SU-DHL-6 (cell line): ENCODE measurements around the gene CDCA3.

Experiments used
- H2AFZ ChIP-seq: fragments of 200-600 bp; sonication (generic); 2 replicates; pipeline ENCODE4 v1.6.1; 2014; ENCODE audit warnings: low read depth, mild to moderate bottlenecking, moderate library complexity, mixed read lengths, antibody characterized with exemption, low read length; ENCODE audit not compliant: severe bottlenecking
- H3F3A ChIP-seq: fragments of 200-600 bp; shearing (Covaris generic); 2 replicates; pipeline ENCODE4 v1.6.0; 2016; ENCODE audit warnings: antibody characterized with exemption, mild to moderate bottlenecking; ENCODE audit not compliant: insufficient read depth
- H3K27ac ChIP-seq: fragments of 200-600 bp; sonication (generic); 2 replicates; pipeline ENCODE4 v1.5.1; 2016; ENCODE audit warnings: low read depth, mild to moderate bottlenecking, low read length, moderate library complexity, mixed read lengths
- H3K27me3 ChIP-seq: fragments of 200-600 bp; sonication (generic), shearing (Covaris generic); 2 replicates; pipeline ENCODE4 v1.6.0; 2014; ENCODE audit warnings: mild to moderate bottlenecking, low read length
- H3K36me3 ChIP-seq: fragments of 200-600 bp; sonication (generic); 2 replicates; pipeline ENCODE4 v1.6.1; 2014; ENCODE audit warnings: mild to moderate bottlenecking, low read length, mixed read lengths
- H3K4me2 ChIP-seq: fragments of 300-600, 200-600 bp; shearing (Covaris generic), sonication (generic); 2 replicates; pipeline ENCODE4 v1.6.0; 2014; ENCODE audit warnings: low read length, low read depth, mild to moderate bottlenecking; ENCODE audit not compliant: poor library complexity, severe bottlenecking
- H3K4me3 ChIP-seq: fragments of 200-600 bp; sonication (generic); 2 replicates; pipeline ENCODE4 v1.5.1; 2014; ENCODE audit warnings: antibody characterized with exemption, low read length, mild to moderate bottlenecking, mixed read lengths; ENCODE audit not compliant: insufficient read depth, poor library complexity, severe bottlenecking
- H3K79me2 ChIP-seq: fragments of 200-600 bp; sonication (generic); 2 replicates; pipeline ENCODE4 v1.6.1; 2014; ENCODE audit warnings: mild to moderate bottlenecking, low read length, moderate library complexity; ENCODE audit not compliant: insufficient read depth
- H3K9ac ChIP-seq: fragments of 200-600 bp; sonication (generic); 2 replicates; pipeline ENCODE4 v1.7.0; 2014; ENCODE audit warnings: mild to moderate bottlenecking, low read length
- H3K9me2 ChIP-seq: fragments of 200-600 bp; sonication (generic); replicated peaks from 2 replicates; pipeline ENCODE4 v1.6.1; 2014; ENCODE audit warnings: low read length; ENCODE audit not compliant: insufficient read depth
- H3K9me3 ChIP-seq: fragments of 200-600 bp; sonication (generic); 2 replicates; pipeline ENCODE4 v1.6.1; 2014; ENCODE audit warnings: low read length, mixed read lengths; ENCODE audit not compliant: insufficient read depth
- H4K20me1 ChIP-seq: fragments of 200-600 bp; sonication (generic); 2 replicates; pipeline ENCODE4 v1.6.1; 2014; ENCODE audit warnings: low read depth, mild to moderate bottlenecking, antibody characterized with exemption, low read length, moderate library complexity, mixed read lengths
- EZH2phosphoT487 ChIP-seq: fragments of 200-600 bp; sonication (generic), shearing (Covaris generic); conservative IDR thresholded peaks from 2 replicates; pipeline ENCODE4 v1.6.1; 2018; ENCODE audit warnings: mild to moderate bottlenecking, antibody characterized with exemption, low read length, moderate library complexity, mixed read lengths
- TF ChIP-seq, protein P1 (sequence below): fragments of 200-600 bp; sonication (generic); IDR thresholded peaks from one replicate; pipeline ENCODE4 v1.5.1; 2017; ENCODE audit warnings: antibody characterized with exemption, mild to moderate bottlenecking, low read length, moderate library complexity; ENCODE audit not compliant: insufficient read depth, poor library complexity, severe bottlenecking

The CDCA3 gene

DNA sequence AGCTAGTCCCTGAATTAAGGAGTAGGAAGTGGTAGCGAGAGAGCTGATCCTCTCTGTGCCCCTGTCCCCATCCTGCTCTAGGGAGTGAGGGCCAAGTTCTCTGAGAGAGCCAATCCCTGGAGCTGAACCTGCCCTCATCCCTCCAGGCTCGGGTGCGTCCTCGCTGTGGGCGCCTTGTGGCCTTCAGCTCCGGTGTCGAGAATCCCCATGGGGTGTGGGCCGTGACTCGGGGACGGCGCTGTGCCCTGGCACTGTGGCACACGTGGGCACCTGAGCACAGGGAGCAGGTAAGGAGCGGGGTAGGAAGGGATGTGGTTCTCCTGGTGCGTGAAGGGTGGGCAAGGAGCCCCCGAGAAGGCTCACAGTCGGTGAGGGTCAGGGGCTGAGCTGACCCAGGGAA lies 12.2 kb downstream of the CDCA3 start:
- H3K9me2 ChIP-seq = no peaks in the 10 kb centered on the region
- TF ChIP-seq EZH2phosphoT487 = no peak
- no peaks in the 10 kb centered on the region for H3K9me3 ChIP-seq
- no peaks in the 10 kb centered on the region for H3K36me3 ChIP-seq
- no peaks in the 10 kb centered on the region for H3K79me2 ChIP-seq
- no peaks in the 10 kb centered on the region for H3K27me3 ChIP-seq
- no peak overlapping the region for H2AFZ ChIP-seq
- no peaks in the 10 kb centered on the region for H3F3A ChIP-seq
- no peaks in the 10 kb centered on the region for H4K20me1 ChIP-seq
- H3K4me3 ChIP-seq = no peak overlapping the region
- H3K27ac ChIP-seq = no peak overlapping the region
- no peak overlapping the region for H3K9ac ChIP-seq
- H3K4me2 ChIP-seq = no peak overlapping the region

DNA sequence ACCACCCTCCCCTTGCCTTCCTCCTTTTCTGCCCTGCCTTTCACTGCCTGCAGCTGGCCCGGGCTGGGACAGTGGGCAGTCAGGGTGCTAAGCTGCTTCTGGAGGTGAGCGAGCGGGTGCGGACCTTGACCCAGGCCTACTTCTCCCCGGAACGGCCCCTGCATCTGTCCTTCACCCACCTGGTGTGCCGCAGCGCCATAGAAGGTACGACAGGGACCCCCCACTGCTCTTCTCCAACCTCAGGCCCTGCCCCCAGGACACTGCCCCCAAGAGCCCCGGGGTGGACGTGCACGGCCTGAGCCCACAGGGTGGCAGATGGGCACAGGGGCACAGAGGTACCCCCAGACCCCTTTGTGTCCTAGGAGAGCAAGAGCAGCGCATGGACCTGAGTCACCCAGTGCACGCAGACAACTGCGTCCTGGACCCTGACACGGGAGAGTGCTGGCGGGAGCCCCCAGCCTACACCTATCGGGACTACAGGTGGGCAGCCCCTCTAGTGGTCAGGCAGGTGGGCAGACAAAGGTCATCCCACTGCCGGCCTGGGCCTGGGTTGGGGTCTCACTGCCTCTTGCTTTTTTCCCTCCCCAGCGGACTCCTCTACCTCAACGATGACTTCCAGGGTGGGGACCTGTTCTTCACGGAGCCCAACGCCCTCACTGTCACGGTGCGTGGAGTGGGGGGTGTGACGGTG lies 13.6 kb downstream of the CDCA3 start:
- H4K20me1 ChIP-seq = no peaks in the 10 kb centered on the region
- H3K9me2 ChIP-seq = no peaks in the 10 kb centered on the region
- H3K4me3 ChIP-seq = no peak overlapping the region
- no peaks in the 10 kb centered on the region for H3K36me3 ChIP-seq
- no peak overlapping the region for H2AFZ ChIP-seq
- H3K27me3 ChIP-seq = no peaks in the 10 kb centered on the region
- no peaks in the 10 kb centered on the region for H3K79me2 ChIP-seq
- H3K9ac ChIP-seq = no peak overlapping the region
- H3K9me3 ChIP-seq = no peaks in the 10 kb centered on the region
- no peak overlapping the region for H3K27ac ChIP-seq
- TF ChIP-seq, protein P1, sequence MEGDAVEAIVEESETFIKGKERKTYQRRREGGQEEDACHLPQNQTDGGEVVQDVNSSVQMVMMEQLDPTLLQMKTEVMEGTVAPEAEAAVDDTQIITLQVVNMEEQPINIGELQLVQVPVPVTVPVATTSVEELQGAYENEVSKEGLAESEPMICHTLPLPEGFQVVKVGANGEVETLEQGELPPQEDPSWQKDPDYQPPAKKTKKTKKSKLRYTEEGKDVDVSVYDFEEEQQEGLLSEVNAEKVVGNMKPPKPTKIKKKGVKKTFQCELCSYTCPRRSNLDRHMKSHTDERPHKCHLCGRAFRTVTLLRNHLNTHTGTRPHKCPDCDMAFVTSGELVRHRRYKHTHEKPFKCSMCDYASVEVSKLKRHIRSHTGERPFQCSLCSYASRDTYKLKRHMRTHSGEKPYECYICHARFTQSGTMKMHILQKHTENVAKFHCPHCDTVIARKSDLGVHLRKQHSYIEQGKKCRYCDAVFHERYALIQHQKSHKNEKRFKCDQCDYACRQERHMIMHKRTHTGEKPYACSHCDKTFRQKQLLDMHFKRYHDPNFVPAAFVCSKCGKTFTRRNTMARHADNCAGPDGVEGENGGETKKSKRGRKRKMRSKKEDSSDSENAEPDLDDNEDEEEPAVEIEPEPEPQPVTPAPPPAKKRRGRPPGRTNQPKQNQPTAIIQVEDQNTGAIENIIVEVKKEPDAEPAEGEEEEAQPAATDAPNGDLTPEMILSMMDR = no peak
- TF ChIP-seq EZH2phosphoT487 = no peak
- H3K4me2 ChIP-seq = no peak overlapping the region
- H3F3A ChIP-seq = no peaks in the 10 kb centered on the region

DNA sequence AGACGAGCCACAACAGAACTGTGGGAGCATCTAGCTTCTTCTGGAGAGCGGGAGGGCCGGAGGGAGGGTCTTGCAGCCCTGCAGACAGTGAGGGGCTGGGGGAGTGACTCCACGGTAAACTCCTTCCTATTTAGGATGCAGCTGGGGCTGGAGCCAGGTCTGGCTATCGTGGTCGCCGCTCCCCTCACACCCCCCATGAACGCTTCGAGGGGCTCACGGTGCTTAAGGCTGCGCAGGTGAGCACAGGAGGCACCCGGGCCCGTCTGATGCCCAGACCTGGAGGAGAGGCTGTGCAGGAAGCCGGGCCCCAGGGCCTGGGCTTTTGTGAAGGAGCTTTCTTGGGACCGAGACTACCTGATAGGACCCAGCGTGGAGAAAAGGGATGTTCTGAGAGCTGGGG lies 14.2 kb downstream of the CDCA3 start:
- Histone ChIP-seq H3F3A (no peaks in the 10 kb centered on the region), H3K27ac (no peak overlapping the region), H3K9me3 (no peaks in the 10 kb centered on the region), H3K9me2 (no peaks in the 10 kb centered on the region), H4K20me1 (no peaks in the 10 kb centered on the region), H3K36me3 (no peaks in the 10 kb centered on the region), H3K9ac (no peak overlapping the region), H3K27me3 (no peaks in the 10 kb centered on the region), H3K4me2 (no peak overlapping the region), H3K4me3 (no peak overlapping the region), H3K79me2 (no peaks in the 10 kb centered on the region), H2AFZ (no peak overlapping the region)
- TF ChIP-seq, protein P1 = no peak
- TF ChIP-seq EZH2phosphoT487 = no peak

DNA sequence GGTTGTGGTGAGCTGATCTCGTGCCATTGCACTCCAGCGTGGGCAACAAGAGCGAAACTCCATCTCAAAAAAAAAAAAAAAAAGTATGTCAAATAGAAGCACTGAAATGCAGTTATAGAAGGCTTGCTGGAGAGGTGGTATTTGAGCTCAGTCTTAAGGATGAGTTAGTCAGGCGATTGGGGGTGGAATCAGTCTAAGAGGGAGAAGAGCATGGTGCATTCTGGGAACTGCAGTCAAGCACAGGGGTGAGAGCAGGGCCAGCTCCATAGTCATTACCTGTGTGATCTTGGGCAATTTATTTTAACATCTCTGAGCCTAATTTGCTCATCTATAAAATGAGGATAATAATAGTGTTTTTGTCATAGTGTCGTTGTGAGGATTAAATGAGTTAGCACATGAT lies 16.2 kb downstream of the CDCA3 start:
- H3K79me2 ChIP-seq = no peaks in the 10 kb centered on the region
- no peaks in the 10 kb centered on the region for H3F3A ChIP-seq
- H2AFZ ChIP-seq = no peak overlapping the region
- no peaks in the 10 kb centered on the region for H3K9me2 ChIP-seq
- H3K36me3 ChIP-seq = no peaks in the 10 kb centered on the region
- H3K27ac ChIP-seq = no peak overlapping the region
- no peaks in the 10 kb centered on the region for H3K27me3 ChIP-seq
- TF ChIP-seq, protein P1 = no peak
- TF ChIP-seq EZH2phosphoT487 = no peak
- no peak overlapping the region for H3K4me2 ChIP-seq
- H4K20me1 ChIP-seq = no peaks in the 10 kb centered on the region
- no peak overlapping the region for H3K9ac ChIP-seq
- H3K4me3 ChIP-seq = no peak overlapping the region
- no peaks in the 10 kb centered on the region for H3K9me3 ChIP-seq
